T-helper 2 cell treated with Interferon-gamma antibody and Interleukin-4, amounts not matched to agents 100 ng/mL and 5 ng/mL, for 36 hours (primary cell): ENCODE measurements around the gene KIF4A. TPM values are rescaled to one million over a fixed set of nuclear protein-coding genes. Genes with fewer than 3 reads are reported as not detected.

Source experiments
- total RNA-seq: library from RNA; stranded (reverse); gene quantifications from 2 replicates; pipeline ENCODE4 v1.2.3, GENCODE V29; 2022

The KIF4A gene
- total RNA-seq, 1 donor from 2014 or later = 32.2 TPM

Other genes with a start within 250 kb of the KIF4A start
- not detected in 2 replicates for gene AWAT2, start 240.2 kb upstream of the KIF4A start, total RNA-seq
- not detected in 2 replicates for gene OTUD6A, start 227.6 kb upstream of the KIF4A start, total RNA-seq
- gene IGBP1, start 156.7 kb upstream of the KIF4A start, total RNA-seq = 40.6 and 43.8 TPM in 2 replicates
- not detected in 2 replicates for gene DGAT2L6, start 112.6 kb upstream of the KIF4A start, total RNA-seq
- not detected in 2 replicates for gene AWAT1, start 55.4 kb upstream of the KIF4A start, total RNA-seq
- gene P2RY4, start 29.9 kb upstream of the KIF4A start, total RNA-seq = 0.20 and 0.34 TPM in 2 replicates
- gene ARR3, start 21.8 kb upstream of the KIF4A start, total RNA-seq = not detected in 2 replicates
- gene RAB41, start 7.9 kb upstream of the KIF4A start, total RNA-seq = not detected in 2 replicates
- gene PDZD11, start 177 bp upstream of the KIF4A start, total RNA-seq = 34.7 and 35.5 TPM in 2 replicates
- gene GDPD2, start 133.2 kb downstream of the KIF4A start, total RNA-seq = 0.25 TPM in 2 replicates
- gene DLG3, start 154.7 kb downstream of the KIF4A start, total RNA-seq = 14.2 and 21.1 TPM in 2 replicates